Measurements from ENCODE around the gene NBAS.

DNA sequence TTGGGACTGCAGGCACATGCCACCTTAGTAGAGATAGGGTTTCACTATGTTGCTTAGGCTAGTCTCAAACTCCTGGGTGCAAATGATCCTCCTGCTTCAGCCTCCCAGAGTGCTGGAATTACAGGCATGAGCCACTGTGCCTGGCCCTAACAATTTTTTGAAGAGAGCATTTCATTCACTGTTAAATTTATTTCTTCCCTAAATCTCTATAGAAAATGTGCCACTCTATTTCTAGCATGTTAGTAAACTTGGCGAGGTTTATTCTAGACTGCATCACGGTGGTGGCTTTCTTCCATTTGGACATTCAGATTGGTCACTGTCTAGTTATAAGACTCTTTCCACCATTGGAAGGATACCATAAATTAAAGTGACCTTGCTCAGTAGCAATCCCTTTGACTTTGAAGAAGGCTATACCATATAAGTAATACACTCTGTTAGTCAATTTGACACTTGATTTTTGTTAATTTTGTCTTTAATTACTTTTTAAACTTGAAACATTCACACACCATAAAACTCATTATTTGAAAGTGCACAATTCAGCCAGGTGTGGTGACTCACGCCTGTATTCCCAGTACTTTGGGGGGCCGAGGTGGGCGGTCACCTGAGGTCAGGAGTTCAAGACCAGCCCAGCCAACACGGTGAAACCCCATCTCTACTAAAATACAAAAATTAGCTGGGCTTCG, 46.7 kb upstream of the NBAS start:
- TF ChIP-seq, protein P1, sequence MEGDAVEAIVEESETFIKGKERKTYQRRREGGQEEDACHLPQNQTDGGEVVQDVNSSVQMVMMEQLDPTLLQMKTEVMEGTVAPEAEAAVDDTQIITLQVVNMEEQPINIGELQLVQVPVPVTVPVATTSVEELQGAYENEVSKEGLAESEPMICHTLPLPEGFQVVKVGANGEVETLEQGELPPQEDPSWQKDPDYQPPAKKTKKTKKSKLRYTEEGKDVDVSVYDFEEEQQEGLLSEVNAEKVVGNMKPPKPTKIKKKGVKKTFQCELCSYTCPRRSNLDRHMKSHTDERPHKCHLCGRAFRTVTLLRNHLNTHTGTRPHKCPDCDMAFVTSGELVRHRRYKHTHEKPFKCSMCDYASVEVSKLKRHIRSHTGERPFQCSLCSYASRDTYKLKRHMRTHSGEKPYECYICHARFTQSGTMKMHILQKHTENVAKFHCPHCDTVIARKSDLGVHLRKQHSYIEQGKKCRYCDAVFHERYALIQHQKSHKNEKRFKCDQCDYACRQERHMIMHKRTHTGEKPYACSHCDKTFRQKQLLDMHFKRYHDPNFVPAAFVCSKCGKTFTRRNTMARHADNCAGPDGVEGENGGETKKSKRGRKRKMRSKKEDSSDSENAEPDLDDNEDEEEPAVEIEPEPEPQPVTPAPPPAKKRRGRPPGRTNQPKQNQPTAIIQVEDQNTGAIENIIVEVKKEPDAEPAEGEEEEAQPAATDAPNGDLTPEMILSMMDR (optimal IDR thresholded peaks at IDR 0.05 in 1 of 3, IDR thresholded peaks at IDR 0.05 in 1 of 3, conservative IDR thresholded peaks at IDR 0.05 in 1 of 3; ENCODE audit: extremely low read depth in 1 of 3, insufficient read depth in 2 of 3, low read length in 3 of 3) = no peak
- no peak for TF ChIP-seq EZH2 (IDR thresholded peaks at IDR 0.05; ENCODE audit: low read length)

All from keratinocyte (primary cell).